ENCODE results near the gene STOM.
"Not testable (repeated sequence)": the region's sequence is repeated elsewhere in the genome, so short reads cannot be mapped to it uniquely, and the experiment has no call there.

The STOM gene

GRCh38 chr9:121296213-121297127 lies 73.6 kb downstream of the STOM start:
- no peak for TF ChIP-seq CTCF (IDR thresholded peaks at IDR 0.05; ENCODE audit: borderline replicate concordance, insufficient read depth, low read depth, low read length)
- no peak overlapping the region for H3K4me3 ChIP-seq (ENCODE audit: low read depth, low read length)

GRCh38 chr9:121295662-121296191 lies 74.3 kb downstream of the STOM start:
- no peak overlapping the region for H3K4me3 ChIP-seq (ENCODE audit: low read depth, low read length)
- no peak for TF ChIP-seq CTCF (IDR thresholded peaks at IDR 0.05; ENCODE audit: borderline replicate concordance, insufficient read depth, low read depth, low read length)

DNA sequence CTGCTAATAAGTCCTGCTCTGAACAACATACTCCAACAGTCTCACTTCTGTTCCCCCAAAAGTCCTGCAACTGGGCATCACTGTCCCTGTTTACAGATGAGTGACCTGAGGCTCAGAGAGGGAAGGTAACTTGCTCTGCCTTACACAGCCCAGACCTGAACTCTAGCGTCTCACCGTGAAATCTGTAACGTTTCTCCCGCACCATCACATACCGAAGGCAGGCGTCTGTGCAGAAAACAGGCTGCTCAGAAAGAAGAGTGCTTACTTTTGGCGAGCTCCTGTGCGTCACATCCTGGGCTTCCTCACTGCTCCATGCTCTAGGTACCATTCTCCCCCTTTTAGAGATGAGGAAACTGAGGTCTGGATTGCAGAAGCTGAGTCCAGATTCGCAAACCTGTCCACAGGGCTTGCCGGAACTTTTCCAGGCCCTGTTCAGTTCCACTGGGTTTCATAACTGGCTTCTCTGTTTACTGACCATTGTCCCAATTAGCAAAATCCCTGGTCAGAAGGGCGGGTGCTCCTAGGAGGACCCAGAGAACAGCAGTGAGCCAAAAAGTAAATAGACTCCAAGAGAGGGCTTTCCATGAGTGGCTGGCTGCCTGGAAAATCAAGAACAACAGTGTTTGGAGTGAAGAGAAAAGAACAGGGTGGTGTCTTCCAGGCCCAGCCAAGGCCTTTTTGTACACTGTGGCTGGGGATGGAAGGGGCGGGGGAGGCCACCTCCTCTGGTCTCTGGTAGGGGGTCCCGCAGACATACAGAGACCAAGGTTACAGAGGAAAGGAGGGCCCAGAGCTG lies 75.0 kb downstream of the STOM start:
- TF ChIP-seq CTCF (IDR thresholded peaks at IDR 0.05; ENCODE audit: borderline replicate concordance, insufficient read depth, low read depth, low read length) = no peak
- no peak overlapping the region for H3K4me3 ChIP-seq (ENCODE audit: low read depth, low read length)

GRCh38 chr9:121294151-121294743 lies 75.8 kb downstream of the STOM start:
- TF ChIP-seq CTCF (IDR thresholded peaks at IDR 0.05; ENCODE audit: borderline replicate concordance, insufficient read depth, low read depth, low read length) = no peak

DNA sequence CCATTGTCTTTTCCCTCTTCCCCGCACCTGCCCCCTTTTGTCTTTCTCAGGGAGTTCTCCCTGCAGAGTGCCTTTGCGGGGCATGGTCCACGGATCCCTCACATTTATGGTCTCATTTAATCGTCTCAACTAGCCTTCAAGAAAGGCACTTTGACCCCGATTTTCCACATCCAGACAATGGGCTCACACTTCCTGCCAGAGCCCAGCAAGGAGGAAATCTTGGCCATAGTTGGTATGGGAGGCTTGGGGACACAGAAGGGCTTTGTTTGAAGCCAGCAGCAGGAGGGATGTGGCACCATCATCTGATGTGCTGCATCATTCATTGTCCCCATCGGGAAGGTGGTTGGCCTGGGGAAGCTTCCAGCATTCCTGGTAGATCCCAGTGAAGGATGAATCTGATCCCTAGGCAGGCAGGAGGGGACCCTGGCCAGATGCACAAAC lies 77.2 kb downstream of the STOM start:
- no peak for TF ChIP-seq CTCF (IDR thresholded peaks at IDR 0.05; ENCODE audit: borderline replicate concordance, insufficient read depth, low read depth, low read length)
- no peak overlapping the region for H3K4me3 ChIP-seq (ENCODE audit: low read depth, low read length)

More at GRCh38 chr9:121294151-121294743, 75.8 kb downstream of the STOM start:
- H3K4me3 ChIP-seq (ENCODE audit: low read depth, low read length) = no peak overlapping the region

GRCh38 chr9:121292051-121292450 lies 78.0 kb downstream of the STOM start:
- H3K4me3 ChIP-seq (ENCODE audit: low read depth, low read length) = no peak overlapping the region
- no peak for TF ChIP-seq CTCF (IDR thresholded peaks at IDR 0.05; ENCODE audit: borderline replicate concordance, insufficient read depth, low read depth, low read length)

DNA sequence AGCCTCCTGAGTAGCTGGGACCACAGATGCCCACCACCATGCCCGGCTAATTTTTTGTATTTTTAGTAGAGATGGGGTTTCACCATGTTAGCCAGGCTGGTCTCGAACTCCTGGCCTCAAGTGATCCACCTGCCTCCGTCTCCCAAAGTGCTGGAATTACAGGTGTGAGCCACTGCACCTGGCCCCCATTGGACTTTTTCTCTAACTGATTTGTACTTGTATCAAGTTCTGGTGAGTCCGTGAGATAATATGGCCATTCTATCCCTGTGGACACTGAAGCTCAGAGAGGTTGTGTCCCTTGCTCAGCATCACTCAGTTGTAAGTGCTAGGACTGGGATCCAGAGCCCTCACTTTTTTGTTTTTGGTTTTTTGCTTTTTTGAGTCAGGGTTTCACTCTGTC lies 78.5 kb downstream of the STOM start:
- not testable (repeated sequence) for H3K4me3 ChIP-seq (ENCODE audit: low read depth, low read length)
